Measurements from ENCODE around the gene DCD. TPM values are rescaled to one million over a fixed set of nuclear protein-coding genes. Genes with fewer than 3 reads are reported as not detected.
"Not testable (repeated sequence)": the region's sequence is repeated elsewhere in the genome, so short reads cannot be mapped to it uniquely, and the experiment has no call there.

DCD gene
- total RNA-seq, 1 donor from 2014 or later, result not detected

GRCh38 chr12:54654926-54655325, 6.8 kb upstream of the DCD start:
- no peak for DNase-seq (ENCODE audit: low read depth in 2 of 2)

GRCh38 chr12:54653025-54653424, 4.9 kb upstream of the DCD start:
- DNase-seq (ENCODE audit: low read depth in 2 of 2), result no peak

GRCh38 chr12:54650889-54651288, 2.7 kb upstream of the DCD start:
- DNase-seq (ENCODE audit: low read depth in 2 of 2), result no peak

- no peak for DNase-seq (ENCODE audit: low read depth in 2 of 2)
These were observed 2.2 kb upstream of the DCD start for GRCh38 chr12:54650409-54650808.

- DNase-seq (ENCODE audit: low read depth in 2 of 2), result no peak
These were observed 1.7 kb upstream of the DCD start for GRCh38 chr12:54649825-54650224.

- DNase-seq (ENCODE audit: low read depth in 2 of 2), result no peak
These were observed 6.6 kb downstream of the DCD start for GRCh38 chr12:54641554-54641953.

- DNase-seq (ENCODE audit: low read depth in 2 of 2), result no peak
These were observed 7.1 kb downstream of the DCD start for GRCh38 chr12:54641089-54641488.

- DNase-seq (ENCODE audit: low read depth in 2 of 2), result not testable (repeated sequence)
These were observed 9.1 kb downstream of the DCD start for GRCh38 chr12:54639112-54639511.

GRCh38 chr12:54634795-54635194, 13.4 kb downstream of the DCD start, which contains the start of gene LACRT:
LACRT (minus strand) TSS chr12:54634895; CDS start chr12:54634841, 54 bp downstream.
- DNase-seq (ENCODE audit: low read depth in 2 of 2), result no peak

- DNase-seq (ENCODE audit: low read depth in 2 of 2), result no peak
These were observed 16.0 kb downstream of the DCD start for GRCh38 chr12:54631988-54632728.

GRCh38 chr12:54631551-54631950, 16.6 kb downstream of the DCD start:
- DNase-seq (ENCODE audit: low read depth in 2 of 2), result no peak

- no peak for DNase-seq (ENCODE audit: low read depth in 2 of 2)
These were observed 18.2 kb downstream of the DCD start for GRCh38 chr12:54629925-54630324.

- no peak for DNase-seq (ENCODE audit: low read depth in 2 of 2)
These were observed 19.8 kb downstream of the DCD start for GRCh38 chr12:54628186-54628846.

- DNase-seq (ENCODE audit: low read depth in 2 of 2), result no peak
These were observed 20.9 kb downstream of the DCD start for GRCh38 chr12:54627304-54627703.

GRCh38 chr12:54625598-54625997, 22.6 kb downstream of the DCD start:
- no peak for DNase-seq (ENCODE audit: low read depth in 2 of 2)

GRCh38 chr12:54624315-54625279, 23.6 kb downstream of the DCD start:
- no peak for DNase-seq (ENCODE audit: low read depth in 2 of 2)

GRCh38 chr12:54622463-54623183, 25.5 kb downstream of the DCD start:
- DNase-seq (ENCODE audit: low read depth in 2 of 2), result peak in 1 of 2 donors; percentile 14

GRCh38 chr12:54616933-54617680, 31.1 kb downstream of the DCD start:
- no peak for DNase-seq (ENCODE audit: low read depth in 2 of 2)

- DNase-seq (ENCODE audit: low read depth in 2 of 2), result no peak
These were observed 35.9 kb downstream of the DCD start for GRCh38 chr12:54612225-54612750.

- DNase-seq (ENCODE audit: low read depth in 2 of 2), result no peak
These were observed 36.4 kb downstream of the DCD start for GRCh38 chr12:54611715-54612149.

Measured in lung microvascular endothelial cell (primary cell).